GM19397 (cell line): ENCODE measurements around the gene CDH6.

Experiments used
- ATAC-seq: cut with Tn5 transposase; IDR thresholded peaks from one replicate; pipeline ENCODE4 v1.9.1; 2021; ENCODE audit warnings: mild to moderate bottlenecking, moderate library complexity; ENCODE audit not compliant: unreplicated experiment

CDH6 gene

GRCh38 chr5:31244921-31245320 is 51.4 kb downstream of the CDH6 start:
- ATAC-seq = no peak

DNA sequence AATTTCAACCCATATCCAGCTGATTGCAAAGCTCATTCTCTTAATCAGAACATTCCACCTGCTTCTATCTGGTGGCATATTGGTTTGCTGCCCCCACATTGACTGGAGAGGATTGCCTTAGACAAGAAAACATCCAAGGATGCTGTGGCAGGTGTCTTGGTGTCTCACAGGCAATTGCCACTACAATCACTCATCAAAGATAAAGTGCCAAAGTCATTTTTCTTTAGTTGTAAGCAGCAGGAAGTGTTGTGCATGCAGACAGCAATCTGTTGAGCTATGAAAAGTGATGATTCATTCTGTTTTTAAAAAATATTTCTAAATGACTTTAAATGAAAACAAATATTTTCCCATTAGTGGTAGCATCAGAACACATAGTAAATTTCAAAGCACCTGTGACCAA is 53.9 kb downstream of the CDH6 start:
- ATAC-seq = no peak

- ATAC-seq = no peak
Measured at GRCh38 chr5:31250201-31250600, 56.7 kb downstream of the CDH6 start.

DNA sequence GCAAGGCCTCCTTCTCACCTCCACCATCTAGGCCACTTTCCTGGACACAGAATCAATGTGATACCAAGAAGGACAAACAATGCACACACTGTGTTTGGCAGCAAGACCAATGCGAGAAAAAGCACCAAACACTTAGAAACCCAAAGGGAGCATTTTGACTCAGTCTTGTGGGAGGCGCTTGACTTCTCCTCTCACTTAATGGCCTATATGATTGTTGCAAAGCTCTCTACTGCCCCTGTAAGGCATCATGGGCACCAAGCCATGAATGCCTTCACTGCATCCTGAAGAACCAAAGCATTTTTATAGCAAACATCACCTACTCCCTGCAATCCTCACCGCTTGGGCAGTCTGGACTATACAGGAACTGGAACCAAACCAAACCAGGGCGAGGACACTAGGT is 57.5 kb downstream of the CDH6 start:
- no peak for ATAC-seq

GRCh38 chr5:31255041-31255440 is 61.6 kb downstream of the CDH6 start:
- no peak for ATAC-seq

- ATAC-seq = no peak
Measured at GRCh38 chr5:31268256-31268655, 74.8 kb downstream of the CDH6 start.

- no peak for ATAC-seq
Measured at GRCh38 chr5:31268686-31269085, 75.2 kb downstream of the CDH6 start.

DNA sequence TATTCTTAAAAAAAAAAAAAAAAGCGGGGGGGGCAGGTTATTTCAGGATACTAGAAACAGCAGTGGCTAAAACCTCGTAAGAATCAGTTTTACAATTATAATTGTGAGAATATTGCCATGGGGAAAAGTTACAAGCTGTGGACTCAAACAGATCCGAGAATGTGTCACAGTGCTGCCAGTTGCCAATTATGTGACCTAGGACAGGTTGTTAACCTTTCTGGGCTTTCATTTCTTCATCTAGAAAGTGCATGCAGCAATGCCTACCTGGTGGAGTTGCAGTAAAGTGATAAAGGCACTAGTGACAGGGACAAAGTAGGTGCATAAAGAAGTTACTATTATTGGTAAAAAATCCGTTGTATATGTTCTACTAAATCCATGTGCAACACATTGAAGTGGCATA is 75.8 kb downstream of the CDH6 start:
- no peak for ATAC-seq

DNA sequence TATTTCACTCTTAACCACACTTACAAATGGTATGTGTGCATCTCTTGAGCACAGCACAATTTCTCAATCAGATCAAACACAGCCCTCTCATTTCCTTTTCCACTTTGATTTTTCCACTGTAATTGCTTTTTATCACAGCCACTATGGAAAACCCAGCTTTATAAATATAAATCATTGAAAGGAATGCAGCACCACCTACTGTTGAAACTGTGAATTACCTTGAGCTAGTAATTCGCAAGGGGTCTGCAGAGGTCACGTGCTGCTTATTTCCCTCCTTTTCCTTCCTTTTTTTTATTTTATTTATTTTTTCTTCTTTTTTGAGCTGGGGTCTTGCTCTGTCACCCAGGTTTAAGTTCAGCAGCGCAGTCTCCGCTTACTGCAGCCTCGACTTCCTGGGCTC is 76.9 kb downstream of the CDH6 start:
- no peak for ATAC-seq

- no peak for ATAC-seq
Measured at GRCh38 chr5:31271567-31271966, 78.1 kb downstream of the CDH6 start.

- no peak for ATAC-seq
Measured at GRCh38 chr5:31273161-31273560, 79.7 kb downstream of the CDH6 start.

- ATAC-seq = peak; percentile 72
Measured at GRCh38 chr5:31273631-31274378, 80.3 kb downstream of the CDH6 start.

- ATAC-seq = no peak
Measured at GRCh38 chr5:31280210-31280609, 86.7 kb downstream of the CDH6 start.

DNA sequence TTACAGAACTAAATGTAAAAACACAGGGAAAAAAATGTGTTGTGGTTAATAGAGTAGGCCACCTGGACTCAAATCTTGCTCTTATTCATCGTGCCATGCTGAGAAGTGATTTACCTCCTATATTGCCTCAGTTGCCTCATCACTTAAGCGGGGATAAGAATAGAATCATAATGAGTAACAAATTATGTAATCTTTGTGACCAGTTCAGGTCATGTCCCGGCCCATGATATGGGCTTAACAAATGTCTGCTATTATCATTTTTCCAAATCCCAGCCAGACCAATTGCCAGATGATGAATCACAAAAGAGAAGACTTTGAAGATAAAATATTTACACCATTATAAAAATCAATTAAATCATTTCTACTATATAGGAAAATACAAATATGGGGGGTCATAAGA is 89.8 kb downstream of the CDH6 start:
- ATAC-seq = no peak

DNA sequence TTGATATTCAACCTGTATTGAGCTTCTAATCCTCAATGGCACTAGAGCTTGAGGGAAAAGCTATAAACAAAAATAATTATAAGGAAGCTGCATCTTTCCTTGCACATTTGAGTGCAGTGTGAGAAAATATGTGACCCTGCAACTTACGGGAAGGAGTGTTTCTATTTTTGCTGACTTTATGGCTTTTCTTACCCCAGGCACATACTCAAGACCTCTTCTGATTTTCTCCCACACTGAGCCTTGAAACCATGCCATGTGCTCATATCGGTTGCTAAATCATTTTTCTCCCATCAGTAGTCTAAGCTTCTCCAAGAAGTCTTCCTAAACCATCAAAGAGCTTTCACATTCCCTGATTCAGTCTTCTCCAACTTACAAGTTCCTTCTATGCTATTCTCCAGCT is 91.5 kb downstream of the CDH6 start:
- no peak for ATAC-seq

- no peak for ATAC-seq
Measured at GRCh38 chr5:31287985-31288384, 94.5 kb downstream of the CDH6 start.

GRCh38 chr5:31289429-31289828 is 95.9 kb downstream of the CDH6 start:
- no peak for ATAC-seq

DNA sequence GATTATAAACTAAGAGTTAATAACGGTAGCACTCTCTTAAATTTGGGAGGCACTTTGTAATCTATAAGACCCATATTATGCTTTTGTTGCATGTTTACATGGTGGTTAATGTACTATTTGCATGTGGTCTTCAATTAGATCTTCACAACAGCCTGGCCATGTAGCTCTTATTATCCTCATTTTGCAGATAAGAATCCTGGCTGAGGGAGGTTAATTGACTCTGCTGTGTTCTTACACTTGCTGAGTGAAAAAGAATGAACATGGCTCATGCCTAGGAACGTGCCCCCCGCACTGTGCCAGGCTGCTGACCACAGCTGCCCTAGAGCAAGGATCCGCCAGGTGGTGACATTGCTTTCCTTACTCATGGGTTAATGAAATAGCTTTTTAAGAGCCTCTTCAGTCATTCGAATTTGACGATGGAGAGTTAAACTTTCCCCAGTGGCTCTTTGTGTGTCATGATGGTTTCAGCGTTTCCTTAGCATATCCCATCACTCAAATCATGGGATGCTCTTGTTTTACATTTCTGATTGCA is 97.9 kb downstream of the CDH6 start:
- no peak for ATAC-seq

- no peak for ATAC-seq
Measured at GRCh38 chr5:31300501-31300900, 107.0 kb downstream of the CDH6 start.

- no peak for ATAC-seq
Measured at GRCh38 chr5:31301833-31302232, 108.3 kb downstream of the CDH6 start.

DNA sequence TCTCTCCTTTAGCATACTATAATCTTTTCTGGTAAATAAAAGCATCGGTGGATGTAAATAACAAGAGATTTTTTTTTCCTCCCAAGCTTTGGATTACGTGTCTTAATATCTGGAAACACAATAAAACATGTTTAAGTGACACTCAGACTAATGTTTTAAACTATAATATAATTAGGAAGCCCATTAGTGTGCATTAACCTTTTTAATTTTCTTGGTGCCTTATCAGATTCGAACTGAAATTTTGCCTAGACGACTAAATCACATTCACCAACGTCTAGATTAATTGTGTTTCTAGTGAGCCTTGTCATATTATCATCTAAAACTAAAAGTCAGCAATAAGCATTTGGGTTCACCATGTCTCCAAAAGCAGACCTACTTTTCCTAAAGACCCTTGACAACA is 110.2 kb downstream of the CDH6 start:
- ATAC-seq = no peak

DNA sequence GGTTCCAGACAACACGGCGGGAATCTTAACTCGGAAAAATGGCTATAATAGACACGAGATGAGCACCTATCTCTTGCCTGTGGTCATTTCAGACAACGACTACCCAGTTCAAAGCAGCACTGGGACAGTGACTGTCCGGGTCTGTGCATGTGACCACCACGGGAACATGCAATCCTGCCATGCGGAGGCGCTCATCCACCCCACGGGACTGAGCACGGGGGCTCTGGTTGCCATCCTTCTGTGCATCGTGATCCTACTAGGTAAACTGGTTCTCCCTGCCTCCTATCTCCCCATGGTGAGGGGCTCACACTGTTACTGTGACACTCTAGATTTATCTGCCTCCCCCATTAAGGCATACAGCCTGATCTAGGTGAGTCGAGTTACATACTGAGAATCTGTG is 124.2 kb downstream of the CDH6 start:
- no peak for ATAC-seq

DNA sequence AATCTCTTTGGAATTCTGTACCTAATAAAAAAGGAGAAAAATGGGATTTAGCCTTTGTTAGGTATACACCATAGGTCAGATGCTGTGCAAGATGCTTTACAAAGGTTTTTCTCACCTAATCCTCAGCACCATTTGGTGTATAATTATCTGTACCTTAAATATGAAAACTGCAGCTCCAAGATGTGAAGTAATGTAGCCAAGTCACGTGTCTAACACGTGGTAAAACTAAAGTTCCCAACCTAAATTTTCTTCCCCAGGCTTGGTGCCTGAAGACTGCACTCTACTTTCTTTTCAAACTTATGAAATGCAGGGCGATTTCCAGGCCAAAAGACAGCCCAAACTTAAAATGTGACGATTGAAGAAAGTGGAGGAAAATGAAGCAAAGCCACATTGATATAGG is 125.8 kb downstream of the CDH6 start:
- ATAC-seq = no peak
